B cell (primary cell): ENCODE results near the gene RASL11A.

Experiments
- CTCF ChIP-seq: fragments of 200-600 bp; IDR thresholded peaks from one replicate; pipeline ENCODE4 v1.8.0; 2022; ENCODE audit warnings: antibody characterized with exemption, mild to moderate bottlenecking
- EZH2 ChIP-seq: IDR thresholded peaks from 2 replicates; pipeline ENCODE4 v1.6.1; 2012; ENCODE audit warnings: borderline replicate concordance, low read depth, mild to moderate bottlenecking, moderate library complexity, low read length; ENCODE audit not compliant: insufficient read depth, poor library complexity, severe bottlenecking

- TF ChIP-seq CTCF (no peak), EZH2 (no peak)
Measured at GRCh38 chr13:27295096-27295495, 24.5 kb downstream of the RASL11A start.
